Bone marrow (tissue), 2 donors: ENCODE results near the gene CENPX.
"Not testable (repeated sequence)": the region's sequence is repeated elsewhere in the genome, so short reads cannot be mapped to it uniquely, and the experiment has no call there.

Experiments used
- DNase-seq, 2 donors: peaks; one replicate each; lab custom pipeline; 2025; lab: John Stamatoyannopoulos, UW

The CENPX gene

GRCh38 chr17:81998691-81999438 is 23.8 kb downstream of the CENPX start:
- DNase-seq: no peak

GRCh38 chr17:81998212-81998611 is 24.5 kb downstream of the CENPX start:
- no peak for DNase-seq

DNA sequence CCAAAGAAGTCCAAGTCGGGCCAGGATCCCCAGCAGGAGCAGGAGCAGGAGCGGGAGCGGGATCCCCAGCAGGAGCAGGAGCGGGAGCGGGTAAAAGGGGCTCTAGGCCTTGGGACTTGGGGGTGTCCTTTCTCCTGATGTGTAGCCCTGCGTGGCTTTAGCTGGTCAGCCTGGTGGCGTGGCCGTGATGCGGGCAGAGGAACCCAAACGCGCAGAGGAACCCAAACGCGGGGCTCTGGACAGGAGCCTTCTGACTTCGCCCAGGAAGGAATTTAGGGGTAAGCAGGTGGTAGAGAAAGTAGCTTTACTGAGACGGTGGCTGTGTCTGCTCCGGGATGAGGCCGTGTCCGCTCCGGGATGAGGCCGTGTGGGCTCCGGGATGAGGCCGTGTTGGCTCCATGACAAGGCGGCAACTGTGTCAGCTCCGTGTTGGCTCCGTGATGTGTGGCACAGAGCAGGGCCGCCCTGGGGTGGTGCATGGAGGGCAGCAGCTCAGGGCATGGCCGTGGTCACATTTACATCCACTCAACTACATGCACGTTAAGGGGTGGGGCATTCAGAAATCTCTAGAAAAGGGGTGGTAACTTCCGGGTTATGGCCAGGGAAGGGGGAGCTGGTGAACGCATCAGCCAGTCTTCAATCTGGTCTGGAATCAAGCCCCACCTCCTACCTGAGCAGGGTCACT is 25.8 kb downstream of the CENPX start:
- DNase-seq: no peak

- DNase-seq: no peak
Observed at GRCh38 chr17:81996232-81996756, 26.4 kb downstream of the CENPX start.

DNA sequence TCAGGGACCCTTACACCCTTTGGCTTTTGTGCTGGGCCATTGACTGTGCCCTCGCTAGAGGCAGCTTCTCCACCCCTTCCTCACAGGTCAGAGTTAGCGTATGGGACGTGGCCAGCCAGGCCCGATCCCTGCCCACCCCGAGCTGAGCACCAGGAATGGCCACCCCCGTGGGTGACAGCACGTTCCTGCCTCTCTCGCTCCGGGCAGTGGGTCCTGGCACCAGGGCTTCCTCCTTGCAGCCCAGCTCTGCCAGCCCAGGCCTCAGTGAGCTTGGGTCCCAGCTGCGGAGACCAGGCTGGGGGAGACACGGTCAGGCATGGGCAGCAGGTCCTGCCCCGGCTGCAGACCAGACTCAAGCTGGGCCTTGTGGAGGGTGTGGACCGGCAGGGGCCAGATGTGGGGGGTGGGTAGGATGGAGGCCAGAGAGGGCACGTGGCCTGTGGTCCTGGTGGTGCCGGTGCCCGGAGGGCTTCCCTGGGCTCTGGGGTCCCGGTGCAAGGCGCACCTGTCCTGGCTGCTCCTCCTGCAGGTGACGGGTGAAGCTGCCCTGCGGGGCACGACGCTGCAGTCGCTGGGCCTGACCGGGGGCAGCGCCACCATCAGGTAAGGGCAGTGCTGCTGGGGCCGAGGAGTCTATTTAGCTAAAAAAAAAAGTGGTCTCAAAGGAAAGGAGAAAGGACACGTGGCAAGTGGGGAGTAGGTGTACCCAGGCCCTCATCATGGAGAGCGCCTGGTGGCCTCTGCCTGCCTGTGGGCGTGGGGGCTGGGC is 27.0 kb downstream of the CENPX start:
- no peak for DNase-seq

GRCh38 chr17:81994593-81995462 is 27.9 kb downstream of the CENPX start:
- no peak for DNase-seq

- DNase-seq: no peak
Observed at GRCh38 chr17:81993729-81994592, 28.7 kb downstream of the CENPX start.

DNA sequence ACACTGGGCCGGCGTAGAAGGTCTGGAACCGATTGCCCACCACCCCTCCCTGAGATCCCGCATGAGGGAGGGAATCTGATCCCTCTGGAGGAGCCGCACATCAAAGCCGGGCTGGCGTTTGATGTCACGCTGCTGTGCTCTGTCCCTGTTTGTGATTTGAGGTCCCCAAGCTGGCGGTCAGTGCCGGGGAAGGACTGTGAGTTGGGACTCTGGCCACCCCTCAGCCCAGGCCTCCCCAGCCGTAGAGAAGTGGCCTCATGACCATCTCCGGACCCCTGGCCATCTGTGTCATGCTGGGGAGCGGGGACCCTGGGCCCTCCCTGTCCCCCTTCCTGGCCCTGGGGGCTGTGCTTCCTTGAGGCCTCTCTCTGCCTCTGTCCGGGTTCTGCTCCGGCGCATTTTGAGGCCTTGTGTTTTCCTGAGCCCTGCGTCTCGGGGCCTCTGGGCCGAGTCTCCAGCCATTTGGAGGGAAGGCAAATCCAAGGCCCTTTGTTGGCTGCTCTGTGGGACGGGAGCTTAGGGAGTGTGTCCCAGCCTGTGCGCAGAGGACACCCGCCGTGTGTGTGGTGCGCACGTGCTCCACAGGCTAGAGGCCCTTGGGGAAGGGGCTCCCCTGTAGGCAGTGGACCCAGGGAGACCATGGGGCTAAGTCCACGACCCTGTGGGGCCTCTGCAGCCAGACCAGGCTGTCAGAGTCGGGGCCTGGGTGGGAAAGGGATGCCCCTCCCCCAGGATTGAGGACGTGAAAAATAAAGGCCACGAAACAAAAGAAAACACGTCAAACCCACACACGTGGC is 30.2 kb downstream of the CENPX start:
- no peak for DNase-seq

DNA sequence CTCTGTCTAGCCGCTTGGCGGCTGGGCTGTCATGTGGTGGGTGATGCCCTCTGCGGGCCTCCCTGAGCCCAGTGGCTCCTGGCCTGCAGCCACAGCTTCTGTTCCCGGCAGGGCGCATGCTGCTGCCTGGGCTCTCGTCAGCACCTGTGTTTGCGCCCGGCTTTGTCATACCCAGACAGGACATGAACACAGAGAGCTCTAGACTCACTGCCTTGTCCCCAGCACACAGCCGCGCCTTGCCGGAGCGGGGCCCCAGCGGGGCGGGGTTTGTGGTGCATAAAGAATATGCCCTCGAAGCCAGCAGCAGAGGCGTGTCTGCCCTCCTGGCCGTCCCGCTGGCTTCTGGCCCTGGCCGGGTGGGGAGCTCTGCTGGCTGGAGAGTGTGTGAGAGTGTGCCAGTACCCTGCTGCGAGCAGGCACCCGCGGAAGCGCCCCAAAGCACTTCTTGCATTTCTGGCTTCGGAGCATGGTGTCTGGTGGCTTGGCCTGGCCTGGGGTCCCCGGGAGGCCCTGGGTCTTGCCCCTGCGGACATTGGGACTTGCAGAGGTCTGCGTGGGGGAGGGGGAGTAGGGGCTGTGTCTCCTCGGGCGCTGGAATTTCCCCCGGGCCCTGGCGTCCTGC is 30.9 kb downstream of the CENPX start:
- DNase-seq: no peak

DNA sequence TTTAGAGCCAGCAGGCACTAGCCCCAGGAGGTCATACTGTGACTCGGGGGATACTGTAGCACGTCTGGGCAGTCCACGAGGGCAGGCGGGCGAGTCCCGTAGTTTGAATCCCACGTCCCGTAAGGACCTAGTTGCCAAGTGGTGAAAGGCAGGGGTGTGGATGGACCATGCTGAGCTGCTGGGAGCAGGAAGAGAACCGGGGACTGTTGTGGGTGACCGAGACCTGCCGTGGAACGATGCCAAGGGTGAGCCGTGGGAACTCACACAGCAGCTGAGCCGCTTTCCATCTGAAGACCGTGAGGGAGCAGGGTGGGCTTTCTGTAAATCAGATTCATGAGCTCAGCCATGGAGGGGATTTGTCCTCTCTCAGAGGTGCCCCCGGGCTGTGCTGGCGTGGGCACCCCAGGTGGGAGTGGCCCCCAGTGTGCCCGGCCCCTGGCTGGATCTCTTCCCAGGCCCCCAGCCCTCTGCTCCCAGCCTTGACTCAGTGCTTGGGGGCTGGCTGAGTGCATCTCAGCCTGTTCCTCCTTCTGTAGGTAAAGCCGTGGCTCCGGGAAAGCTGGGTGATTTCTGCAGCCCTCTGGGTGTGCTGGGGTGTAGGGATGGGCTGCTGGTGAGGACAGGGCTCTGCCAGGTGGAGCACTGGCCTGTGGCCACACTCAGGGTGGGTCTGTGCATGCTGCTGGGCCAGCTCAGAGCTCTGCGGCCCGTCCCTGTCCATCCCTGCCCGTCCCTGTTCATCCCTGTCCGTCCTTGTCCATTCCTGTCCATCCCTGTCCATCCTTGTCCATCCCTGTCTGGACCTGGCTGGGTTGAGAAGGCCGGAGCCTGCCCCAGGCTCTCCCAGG is 31.6 kb downstream of the CENPX start:
- no peak for DNase-seq

GRCh38 chr17:81987161-81987770 is 35.4 kb downstream of the CENPX start:
- DNase-seq: no peak

DNA sequence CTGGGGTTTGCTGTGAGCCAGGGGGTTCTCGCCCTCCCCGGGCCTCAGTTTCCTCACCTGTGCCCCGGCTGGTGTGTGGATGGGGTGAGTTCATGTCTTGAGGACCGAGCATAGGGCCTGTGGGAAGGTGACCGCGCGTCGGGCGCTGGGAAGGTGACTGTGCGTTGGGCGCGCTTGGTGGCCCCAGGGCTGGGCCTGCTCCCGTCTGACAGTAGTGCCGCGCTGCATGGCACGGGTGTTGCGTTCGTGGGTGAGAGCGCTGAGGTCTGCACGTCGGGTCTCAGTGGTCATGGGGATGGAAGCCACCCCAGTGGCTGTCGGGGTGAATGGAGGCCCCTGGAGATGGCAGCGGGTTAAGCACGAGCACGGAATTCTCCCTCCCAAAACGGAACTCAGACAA is 36.1 kb downstream of the CENPX start:
- no peak for DNase-seq

- DNase-seq: no peak
Observed at GRCh38 chr17:81984773-81985410, 37.8 kb downstream of the CENPX start.

- no peak for DNase-seq
Observed at GRCh38 chr17:81983639-81984373, 38.9 kb downstream of the CENPX start.

DNA sequence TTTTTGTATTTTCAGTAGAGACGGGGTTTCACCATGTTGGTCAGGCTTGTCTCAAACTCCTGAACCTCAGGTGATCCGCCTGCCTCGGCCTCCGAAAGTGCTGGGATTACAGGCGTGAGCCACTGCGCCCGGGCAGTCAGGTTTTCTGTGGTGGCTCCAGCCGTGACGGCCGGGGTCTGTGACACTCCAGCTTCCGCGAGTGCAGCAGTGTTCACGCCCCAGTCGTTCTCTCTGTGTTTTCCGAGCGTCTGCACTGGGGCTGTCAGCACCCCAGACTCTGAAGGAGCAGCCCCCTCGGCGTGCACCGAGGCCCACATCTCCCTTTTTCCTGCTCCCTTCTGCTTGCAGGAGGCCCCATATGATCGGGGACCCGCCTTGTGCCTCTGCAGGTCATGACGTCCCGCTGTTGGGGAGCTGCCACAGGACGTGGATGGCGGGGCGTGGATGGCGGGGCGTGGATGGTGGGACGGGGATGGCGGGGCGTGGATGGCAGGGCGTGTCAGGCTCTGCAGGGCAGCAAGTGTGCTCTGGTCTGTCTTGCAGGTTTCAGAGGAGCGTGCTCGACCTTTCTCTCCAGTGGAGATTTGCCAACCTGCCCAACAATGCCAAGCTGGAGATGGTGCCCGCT is 39.6 kb downstream of the CENPX start:
- DNase-seq: no peak

- not testable (repeated sequence) for DNase-seq
Observed at GRCh38 chr17:81981511-81981910, 41.2 kb downstream of the CENPX start.
